GM19455 (cell line): ENCODE measurements around the gene TUB.

Experiments used
- ATAC-seq: cut with Tn5 transposase; IDR thresholded peaks from one replicate; pipeline ENCODE4 v1.9.1; 2021; ENCODE audit not compliant: unreplicated experiment

The TUB gene

DNA sequence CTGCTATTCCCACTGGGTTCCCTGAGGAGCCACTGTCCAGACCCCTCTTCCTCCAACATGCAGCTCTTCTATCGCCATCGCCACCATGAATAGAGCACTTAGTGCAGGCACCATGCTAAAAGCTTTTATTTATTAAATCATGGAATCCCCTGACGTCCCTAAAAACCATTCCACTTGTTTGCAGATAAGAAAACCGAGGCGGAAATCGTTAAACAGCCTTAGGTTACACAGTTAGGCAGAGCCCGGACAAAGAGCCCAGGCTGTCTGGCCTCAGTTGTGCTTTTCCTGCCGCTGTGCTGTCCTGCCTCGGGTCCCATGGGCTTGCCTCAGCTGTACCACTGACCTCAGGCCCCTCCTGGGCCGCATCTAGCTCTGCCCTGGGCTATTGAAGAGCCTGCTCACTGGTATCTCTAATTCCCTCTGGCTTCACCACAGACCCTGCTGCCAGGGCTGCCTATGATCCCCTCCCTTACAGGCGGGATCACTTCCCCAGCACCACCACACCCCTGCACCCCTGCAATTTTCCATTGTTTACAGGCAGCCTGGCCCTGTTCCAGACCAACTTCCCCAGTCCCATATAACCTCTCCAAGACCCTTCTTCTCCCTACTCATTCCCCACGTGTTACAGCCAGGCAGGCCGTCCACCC is 13.0 kb upstream of the TUB start:
- ATAC-seq: no peak

DNA sequence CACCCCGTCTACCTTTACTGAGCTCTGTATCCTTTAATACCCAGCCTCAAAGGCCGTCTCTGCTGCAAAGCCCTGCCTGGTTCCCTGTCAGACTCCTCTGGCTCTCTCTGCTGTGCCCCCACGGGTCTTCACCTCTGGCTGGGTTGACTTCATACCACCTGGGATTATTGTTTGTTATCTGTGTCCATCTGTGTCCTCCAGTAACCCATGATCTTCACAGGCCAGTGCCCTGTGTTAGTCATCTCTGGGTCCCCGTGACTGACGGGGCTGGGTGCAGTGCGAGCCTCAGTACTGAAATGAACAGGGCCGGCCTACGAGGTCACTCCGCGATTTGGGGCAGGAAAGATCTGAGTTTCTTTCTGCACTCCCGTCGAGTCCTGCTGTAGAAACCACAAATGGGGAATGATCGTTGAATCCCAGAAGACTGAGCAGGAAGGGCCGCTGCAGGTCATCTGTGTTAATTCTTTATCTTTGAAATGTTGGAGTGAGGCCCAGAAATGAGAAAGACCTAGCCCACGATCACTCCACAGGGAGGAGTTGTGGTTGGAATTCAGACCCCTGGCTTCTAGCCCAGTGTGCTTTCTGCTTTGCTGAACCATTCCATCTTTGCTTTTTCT is 12.3 kb upstream of the TUB start:
- no peak for ATAC-seq

DNA sequence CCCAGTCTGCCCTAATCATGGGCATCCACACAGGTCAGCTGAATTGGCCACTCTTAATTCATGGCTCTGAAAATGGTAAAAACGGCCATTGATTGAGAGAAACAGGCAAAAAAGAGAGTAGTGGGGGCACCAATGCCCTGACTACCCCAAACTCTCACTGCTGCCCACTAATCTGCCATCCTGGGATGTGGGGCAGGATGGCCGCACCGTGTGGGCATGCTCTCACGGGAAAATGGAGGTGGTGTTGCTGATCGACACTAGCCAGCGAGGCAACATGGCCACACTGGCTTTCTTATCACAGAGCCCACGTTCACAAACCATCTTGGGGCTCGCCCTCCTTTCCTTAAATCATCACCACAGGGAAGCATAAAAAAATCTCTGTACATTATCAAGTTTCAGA is 11.2 kb upstream of the TUB start:
- ATAC-seq: no peak

DNA sequence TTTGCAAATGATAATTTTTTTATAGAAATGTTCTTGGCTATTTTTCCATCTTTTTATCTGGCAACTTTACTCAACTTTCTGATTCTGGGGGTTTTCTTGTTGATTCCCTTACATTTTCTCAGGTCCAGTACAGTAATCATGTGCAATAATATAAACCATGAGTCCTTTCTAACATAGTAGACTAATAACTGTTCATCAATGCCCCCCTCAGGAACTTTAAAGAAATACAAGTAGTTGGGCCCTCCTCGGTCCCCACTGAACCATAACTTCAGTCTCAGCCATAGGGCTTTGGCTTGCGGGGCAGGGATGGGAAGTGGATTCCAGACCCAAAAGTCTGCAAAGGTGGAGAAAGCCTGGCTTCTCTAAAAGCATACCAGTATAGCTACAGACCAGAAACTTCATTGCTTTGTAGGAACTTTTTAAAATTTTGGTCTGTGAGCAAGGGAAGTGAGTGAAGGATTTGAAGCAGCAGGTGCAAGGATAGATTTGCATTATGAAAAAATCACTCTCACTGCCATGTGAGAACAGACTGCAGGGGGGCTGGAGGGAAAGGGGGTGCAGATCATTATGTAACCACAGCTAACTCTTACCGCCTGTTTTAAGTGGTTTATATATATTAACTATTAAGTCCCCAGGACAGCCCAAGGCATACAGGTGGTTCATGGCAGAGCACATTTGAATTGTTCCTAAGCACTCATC is 10.4 kb upstream of the TUB start:
- ATAC-seq: no peak

DNA sequence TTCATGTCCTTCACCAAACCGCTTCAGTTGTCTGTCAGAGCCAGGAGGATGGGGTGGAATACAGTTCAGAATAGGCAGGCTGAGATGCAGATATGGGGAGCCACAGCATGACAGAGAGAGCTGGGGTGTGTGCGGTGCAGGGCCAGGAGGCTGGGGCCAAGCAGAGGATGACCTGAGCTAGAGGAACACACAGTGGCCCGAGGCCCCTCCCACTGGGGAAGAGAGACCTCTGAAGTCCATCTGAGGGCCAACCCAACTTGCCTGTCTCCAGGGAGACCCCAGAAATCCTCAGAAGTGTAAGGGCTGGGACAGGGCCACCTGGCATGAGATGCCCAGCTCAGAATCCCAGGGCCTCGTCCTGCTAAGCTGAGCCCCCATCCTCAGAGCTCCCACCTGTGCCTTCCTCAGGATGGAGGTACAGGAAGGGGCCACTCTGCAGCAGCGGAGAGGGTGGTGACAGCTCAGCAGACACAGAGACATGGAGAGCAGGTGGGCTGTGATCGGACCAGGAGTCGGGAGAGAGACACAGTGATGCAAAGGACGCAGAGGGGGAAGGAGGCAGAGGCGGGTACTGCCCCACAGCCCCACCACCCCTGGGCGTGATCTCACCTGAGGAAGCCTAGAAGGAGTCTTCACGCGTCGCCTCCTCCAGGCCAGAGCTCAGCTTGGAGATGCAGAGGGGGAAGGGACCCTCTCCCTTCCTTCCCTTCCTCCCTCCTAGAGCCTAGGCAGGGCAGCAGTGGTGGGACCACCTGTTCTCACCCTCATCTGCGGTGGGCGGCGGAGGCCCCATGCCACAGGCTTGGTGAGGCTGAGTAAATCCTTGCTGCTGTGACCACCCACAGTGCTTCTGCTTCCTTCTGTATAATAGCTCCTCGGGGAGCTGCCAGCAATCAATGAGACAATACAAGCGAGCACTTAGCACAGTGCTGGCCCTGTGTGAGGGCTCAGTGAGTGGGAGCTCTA is 9.1 kb upstream of the TUB start:
- ATAC-seq: no peak

DNA sequence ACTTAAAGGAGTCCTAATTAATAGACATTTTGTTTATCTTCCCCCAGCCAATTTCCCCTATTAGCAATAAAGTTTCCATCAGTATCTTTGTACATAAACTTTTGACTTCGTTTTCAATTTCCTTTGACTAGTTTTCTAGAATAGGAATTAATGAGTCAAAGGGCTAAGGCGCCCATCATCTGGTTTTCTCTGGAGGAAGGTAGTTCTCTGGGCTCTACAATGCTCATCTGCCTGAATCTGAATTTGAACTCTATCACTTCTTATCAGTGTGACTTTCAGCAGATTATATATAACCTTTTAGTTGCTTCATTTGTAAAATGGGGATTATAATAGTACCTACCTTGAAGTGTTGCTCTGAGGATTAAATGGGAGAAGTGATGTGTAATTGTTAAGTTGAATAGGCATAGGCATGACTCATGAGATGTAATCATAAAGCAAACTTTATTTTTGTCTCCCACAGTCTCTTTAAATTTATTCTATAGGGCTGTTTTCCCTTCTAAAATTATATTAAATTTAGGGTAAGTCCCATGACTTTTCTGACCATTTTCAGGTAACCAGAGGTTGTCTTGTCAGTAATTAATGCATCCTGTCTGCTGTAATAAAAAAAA is 5.8 kb upstream of the TUB start:
- ATAC-seq: no peak

DNA sequence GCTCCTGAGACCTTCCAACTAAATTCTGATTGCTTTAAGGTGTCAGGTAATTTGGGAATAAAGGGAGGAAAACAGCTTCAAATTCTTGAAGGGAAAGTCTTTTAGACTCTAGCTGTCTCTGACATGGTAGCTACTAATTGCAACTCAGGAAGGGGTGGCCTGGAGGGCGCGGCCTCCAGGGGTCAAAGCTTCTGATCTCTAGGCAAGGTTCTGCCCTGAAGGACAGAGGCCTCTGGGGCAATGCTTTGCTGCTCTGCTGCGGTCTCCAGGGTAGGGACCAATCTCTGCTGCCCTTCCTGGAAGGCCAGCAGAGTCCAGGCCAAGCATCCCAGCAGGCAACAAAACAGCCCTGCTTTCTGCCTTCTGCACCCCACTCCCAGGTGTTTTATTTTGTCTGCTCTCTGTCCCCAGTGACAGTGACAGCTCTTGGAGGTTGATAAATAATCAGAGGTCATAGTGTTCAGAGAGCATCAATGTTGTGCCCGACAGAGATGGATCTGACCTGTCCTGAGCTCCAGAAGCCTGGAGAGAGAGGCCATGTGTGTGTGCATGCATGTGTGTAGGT is 1.8 kb upstream of the TUB start:
- ATAC-seq: no peak

DNA sequence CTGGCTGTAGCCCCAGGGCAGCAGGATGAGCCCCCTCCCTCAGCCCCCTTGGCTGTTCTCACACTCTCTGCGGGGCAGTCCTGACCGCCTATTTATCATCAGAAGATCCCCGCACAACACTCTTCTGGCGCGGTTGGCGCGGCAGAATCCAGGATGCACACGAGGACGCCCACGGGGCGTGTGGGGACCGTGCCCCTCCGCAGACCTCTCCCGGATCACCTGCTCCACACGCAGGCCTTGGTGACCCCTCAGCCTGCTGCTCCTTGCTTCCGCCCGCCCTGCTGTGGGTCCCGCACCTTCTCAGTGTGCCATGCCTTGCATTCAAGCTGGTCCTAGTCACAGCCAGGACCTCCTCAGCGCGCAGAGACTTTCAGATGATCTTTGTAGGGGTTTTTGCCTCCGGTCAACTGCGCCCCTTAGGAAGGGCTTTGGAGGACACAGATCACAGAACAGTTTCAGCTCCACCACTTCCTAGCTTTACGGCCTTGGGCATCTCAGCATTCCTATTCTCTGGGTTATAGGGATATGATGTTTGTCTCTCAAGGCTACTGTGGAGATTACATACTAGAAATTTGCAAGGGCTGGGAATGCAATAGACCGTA is 841 bp upstream of the TUB start:
- no peak for ATAC-seq

DNA sequence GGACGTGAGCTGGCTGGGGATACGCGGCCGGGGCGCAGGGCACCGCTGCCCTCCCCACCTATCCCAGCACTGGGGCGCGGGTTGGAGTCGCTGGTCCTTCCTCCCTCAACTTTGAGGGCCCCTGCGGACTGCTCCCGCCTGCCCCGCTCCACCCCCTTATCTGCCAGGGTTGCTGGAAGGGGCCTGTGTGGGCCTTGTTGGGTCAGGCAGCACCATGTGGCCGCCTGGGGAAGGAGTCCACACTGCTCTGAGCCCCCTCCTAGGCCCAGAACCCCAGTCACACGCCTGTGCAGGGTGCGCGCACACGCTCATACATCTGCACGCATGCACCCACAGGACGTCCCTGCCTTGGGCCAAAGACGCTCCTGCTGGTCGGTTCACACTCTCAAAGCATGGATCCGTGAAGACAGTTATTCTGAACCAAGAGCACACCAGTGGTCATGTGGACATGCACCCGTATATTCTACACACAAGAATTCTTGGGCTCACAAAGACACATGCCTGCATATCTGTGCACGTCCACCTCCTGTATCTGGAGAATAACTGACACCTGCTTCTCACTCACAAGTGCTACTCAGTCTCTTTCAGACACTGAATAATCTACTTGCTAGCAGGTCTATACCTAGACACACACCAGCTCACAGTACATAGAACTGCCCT is 710 bp downstream of the TUB start:
- ATAC-seq: no peak

DNA sequence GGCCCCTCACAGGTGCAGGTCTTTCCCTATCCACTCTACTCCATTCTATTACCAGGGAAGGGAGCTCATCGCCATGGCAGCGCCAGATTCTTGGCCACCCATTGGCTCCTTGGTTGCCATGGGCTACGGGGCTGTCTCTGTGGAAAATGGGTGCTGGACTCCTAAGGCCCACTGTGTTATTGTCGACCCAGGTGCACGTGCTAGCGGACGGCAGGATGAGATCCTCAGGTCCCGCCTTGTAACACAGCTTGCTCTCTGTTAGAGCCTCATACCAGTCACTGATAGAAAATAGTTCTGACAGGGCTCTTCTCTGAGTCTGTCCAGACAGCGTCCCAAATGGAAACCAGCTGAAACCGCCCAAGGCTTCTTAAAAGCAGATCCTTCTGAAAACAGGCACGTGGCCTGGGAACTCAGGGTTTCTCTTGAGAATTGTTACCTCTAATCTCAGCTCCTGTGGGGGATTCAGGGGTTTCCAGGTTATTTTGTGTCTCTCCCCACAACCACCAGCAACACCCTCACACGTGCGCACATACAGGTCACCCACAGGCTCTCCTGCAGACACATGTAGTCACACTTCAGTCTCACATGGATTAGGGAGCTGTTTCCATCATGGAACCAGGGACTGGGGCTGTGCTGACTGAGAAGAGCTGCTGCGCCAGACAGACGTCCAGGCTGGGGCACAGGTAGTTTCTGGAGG is 1.5 kb downstream of the TUB start:
- no peak for ATAC-seq

DNA sequence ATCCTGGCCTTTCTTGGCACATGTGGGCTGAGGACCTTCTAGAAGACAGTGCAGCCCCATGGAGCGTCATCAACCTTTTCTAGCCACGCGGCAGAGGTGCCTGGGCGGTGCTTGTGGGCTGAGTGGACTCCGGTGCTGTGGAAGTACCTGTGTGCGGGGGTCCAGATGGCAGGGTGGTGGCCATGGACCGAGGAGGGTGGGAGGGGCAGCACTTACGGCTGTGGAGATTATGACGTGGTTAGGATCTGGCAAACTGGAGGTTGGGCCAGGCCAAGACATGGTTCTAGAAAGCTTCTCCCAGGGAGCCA is 2.0 kb downstream of the TUB start:
- ATAC-seq: no peak

DNA sequence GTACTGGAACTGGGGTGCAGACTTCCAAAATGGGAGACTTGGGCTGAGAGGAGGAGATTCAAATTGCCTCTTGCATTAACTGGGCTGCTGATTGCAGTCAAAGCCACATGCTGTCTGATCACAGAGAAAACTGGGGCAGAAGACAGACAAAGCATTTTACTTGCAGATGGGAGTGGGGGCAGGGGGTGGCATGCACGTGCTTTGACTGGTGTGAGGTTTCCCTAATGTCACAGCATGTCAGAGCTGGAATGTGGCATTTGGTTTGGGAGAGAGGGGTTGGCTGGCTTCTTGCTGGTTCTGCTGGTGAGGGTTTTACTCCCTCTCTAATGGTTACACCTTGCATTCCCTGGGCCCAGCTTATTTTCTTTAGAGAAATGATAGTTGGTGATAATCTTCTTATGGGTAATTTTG is 2.9 kb downstream of the TUB start:
- ATAC-seq: no peak

DNA sequence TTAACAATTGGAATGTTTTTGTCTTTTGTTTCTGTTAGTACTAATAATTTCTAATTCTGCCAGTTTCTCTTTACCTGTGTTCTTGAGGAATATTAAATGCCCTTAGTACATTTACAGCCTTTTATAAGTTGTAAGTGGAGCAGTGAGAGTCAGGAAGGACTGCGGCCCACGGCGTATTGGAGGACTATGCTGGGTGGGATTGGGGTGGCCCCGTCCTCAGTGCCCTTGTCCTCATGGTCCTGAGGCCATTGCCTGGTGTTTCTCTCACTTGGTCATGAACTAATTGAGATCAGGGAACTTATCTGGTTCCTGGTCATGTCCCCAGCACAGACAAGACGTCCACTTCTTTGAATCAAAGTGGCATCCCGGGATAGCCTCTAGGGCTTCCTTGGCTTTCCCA is 3.3 kb downstream of the TUB start:
- ATAC-seq: no peak

DNA sequence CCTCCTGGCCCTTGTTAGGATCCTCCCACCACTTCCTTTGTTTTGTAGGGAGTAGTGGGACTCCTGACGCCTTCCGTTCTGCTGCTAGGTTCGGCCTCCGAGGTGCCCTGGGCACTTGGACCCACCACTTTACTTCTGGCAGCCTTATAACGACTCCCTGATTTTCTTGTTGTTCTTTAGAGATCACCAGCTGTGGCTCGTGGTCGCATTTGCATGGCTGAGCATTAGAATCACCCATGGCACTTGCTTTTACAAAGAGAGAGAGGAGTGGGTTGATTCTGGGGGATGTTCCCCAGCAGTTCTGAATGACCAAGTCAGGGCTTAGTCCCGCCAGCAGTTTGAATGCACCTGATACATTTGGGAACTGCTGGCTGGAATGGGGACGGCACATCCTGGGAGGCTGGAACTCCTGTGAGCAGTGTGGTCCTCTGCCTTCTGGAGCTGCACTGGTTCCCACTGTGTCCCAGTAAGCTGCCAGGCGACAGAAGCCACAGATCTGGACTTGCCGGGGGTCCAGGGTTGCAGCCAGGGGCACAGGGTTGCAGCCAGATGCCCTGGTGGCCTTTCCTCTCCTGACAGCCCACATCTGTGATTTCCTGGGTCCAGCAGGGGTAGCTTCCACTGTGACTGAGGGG is 4.1 kb downstream of the TUB start:
- no peak for ATAC-seq

DNA sequence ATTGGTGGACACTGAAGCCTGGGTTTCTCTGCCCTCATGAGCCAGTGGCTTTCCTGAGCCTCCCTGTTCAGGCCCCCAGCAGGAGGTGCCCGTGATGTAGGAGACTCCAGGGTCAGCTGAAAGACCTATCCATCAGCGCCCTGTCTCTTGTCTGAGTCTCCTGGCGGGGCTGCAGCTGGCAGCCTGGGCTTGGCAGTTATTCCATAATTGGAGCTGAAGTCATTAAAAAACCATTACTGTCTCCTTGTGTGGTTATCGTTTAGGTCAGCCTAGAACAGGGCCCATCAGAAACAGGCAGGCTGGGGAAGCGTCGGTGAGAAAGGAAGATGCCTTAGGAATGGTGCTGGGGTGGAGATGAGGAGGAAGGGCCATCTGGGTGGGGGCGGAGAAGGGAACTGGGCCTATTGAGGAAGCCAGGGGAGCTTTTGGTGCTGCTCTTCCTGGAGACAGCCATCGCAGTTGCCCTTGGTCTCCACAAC is 5.0 kb downstream of the TUB start:
- ATAC-seq: no peak

DNA sequence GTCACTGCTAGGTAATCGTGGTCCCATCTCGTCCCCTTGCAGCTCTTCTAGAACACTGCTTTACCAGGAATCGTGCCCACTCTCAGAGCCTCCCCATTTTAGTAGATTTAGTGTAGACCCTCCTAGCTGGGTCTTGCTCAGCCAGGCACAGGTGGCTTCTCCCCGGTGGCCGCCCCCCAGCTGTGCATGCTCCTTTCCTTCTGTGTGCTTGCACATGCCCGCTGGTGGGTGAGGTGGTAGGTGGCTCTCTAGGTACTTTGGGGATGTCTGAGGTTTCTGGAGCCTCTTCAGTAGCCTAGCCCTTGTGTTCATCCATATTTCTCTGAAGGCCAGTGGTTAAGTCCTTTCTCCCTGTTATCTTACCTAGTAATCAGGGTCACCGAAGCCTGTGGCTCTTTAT is 5.6 kb downstream of the TUB start:
- no peak for ATAC-seq

DNA sequence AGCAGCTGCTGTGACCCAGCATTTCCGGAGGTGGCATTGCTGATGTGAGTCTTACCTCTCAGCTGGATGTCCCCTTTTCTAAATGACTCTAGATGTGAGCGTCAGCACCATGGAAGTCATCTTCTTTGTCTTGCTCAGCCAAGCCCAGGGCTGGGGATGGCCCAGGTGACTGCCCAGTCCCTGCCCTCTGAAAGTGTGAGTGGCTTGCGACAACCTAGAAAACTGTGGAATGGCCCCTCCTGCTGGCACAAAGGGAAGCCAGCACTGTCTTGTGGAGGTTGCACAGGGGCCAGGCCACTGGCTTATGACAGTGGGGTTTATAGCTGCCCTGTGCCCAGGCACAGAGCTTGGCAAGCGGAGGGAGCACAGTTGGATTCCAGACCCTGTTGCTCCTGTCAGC is 6.2 kb downstream of the TUB start:
- no peak for ATAC-seq

DNA sequence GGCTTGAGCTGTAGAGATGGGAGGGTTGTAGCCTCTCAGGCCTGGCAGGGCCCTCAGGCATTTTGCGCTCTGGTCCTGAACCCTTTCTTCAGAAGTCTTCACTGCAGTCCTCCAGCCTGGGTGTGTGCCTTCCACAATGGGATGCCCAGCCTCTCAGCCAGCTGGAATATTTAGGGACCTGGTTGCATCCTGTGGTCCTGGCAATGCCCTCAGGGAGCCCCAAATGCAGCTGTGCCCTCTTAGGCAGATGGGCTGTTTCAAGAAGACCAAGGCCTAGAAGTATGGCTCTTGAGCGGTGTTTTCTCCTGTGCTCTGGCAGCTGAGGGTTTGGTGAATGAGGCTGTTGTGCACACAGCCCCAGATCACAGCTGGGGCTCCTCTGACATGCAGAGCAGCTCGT is 6.7 kb downstream of the TUB start:
- ATAC-seq: no peak
